Measurements from ENCODE around the gene EBF3.

EBF3 gene

DNA sequence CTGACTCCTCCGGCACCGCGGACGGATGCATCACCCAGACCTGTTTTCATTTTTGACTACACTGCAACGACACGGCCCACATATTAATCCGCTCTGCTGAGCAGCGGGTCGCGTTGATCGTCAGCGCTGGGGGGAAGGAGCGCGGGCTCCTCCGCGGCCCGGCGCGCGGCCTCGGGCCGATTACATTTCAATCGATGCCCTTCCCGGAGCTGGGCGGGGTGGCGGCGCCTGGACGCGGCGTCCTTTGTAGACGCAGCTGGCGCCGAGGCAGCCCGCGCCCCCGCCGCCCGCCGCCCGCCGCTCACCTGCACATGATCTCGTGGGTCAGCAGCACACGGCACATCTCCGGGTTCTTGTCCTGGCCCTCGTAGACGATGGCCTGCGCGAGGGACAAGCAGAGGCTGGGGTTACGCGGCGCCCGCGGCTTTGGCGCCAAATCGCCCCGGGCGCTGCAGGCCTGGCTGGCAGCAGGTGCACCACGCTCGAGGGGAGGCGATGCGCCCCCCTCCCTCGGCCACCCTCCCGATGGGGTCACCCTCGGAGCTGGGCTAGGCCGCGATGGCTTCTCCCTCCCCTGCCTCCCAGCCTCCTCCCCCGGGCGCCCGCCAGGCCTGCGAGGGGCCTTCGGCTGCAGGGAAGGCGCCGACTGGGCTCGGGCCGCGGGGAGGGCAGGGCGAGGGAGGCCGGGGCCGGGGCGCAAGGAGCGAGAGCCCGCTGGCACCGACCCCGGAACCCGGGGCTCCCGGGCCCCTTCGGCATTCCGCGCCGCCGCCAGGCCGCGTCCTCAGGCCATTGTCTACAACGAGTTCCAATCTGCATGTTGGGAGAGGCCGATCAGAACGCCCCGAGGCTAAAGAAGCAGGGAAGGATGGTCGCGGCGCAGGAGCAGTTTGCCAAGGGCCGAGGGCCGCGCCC, 5.2 kb downstream of the EBF3 start:
- DNase-seq (ENCODE audit: low spot score): no peak

DNA sequence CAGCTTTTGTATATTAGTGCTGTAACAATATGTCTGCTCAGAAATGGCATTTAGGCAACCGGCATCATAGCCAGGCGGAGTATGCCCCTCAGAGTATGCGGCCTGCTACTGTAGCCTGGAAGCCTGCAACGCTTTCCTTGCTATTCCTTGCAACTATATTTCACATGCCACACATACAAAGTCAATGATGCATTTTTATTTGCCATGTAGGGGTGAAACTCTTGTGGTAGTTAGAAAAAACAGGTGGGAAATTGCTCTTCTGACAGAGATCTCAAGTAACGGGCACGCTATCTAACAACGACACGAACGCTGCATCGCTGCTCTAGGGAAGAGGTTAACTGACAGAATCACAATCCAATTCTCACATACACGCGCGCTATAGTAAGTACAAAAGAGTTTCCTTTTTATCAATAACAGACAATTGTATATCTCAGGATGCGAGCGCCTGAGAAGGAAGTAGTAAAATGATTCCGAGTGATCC, 5.9 kb downstream of the EBF3 start:
- no peak for DNase-seq (ENCODE audit: low spot score)

DNA sequence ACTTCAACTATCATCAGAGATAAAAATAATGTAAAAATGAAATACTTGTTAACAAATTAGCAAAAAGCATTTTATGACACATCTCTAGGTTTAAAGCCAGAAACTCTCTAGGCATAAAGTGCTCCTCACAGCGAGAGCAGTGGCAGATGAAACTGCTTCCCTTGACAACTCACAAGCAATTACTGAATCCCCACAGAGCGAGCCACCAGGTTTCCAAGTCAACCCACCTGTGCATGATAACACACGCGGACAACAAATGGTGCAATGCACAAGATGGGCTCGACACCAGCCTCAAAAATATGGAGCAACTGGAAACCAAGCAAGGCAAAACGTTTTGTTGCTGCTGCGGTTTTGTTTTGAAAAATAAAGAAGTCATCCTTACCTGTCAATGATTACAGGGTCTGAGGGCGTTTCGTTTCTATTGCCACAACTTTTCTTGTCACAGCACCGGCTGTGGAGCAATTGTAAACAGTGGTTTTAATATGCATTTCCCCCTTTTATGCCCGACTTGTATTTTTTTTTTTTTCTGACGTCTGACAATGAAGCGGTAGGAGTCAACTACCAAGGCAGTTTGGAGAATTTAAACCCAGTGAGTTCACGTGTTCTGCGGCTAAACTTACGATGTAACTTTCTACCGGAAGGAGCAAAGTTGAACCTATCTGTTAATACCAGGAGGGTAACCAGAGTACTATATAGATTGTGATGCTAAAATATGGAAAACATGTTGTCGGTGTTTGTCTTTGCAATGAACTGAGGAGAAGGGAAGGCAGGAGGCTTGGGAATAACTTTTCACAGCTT, 7.0 kb downstream of the EBF3 start:
- DNase-seq (ENCODE audit: low spot score): no peak

DNA sequence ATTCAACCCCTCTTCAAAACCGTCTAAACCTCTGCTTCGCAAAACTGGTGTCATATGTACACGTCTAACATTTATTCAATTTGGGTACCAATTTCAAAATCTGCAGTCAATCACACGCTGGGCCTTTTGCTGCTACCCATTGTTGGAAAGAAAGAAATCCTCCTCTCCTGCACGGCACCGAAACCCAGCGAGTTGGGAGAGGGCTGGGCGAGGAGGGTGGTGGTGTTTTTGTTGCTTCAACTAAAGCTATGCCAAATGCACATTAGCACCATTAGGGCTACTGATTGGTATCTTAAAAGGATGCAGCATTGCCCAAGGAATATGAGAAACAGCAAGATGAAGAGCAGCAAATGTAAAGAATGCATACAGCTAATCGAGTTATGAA, 7.8 kb downstream of the EBF3 start:
- no peak for DNase-seq (ENCODE audit: low spot score)

DNA sequence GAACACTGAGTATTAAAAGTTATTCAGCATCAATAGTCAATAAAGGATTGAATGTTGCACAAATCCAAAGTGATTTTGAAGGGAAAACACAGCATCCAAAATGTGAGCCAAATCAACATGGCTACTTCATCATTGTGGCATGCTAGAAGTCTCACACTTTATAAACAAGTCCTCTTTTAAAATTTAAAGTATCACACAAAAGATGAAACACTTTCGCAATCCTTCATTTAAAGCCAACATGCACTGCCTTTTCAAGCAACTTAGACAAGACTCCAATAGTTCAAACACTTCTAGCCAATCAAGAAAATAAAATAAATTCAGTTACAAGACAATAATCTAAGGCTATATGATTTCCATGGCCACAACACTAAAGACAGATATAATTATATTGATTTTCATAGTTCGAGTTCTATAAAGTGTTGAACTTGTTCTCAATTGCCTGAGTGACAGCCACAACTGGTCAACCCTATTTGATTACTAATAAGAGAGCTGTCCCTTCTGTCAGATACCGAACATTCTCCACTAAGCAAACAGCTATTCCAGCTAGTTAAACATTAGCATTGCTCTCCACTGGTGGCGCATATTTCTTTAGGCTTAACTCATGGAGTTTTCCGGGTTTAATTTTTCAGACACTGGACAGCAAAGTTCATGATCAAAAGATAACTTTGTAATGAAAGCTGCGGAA, 8.3 kb downstream of the EBF3 start:
- no peak for DNase-seq (ENCODE audit: low spot score)

DNA sequence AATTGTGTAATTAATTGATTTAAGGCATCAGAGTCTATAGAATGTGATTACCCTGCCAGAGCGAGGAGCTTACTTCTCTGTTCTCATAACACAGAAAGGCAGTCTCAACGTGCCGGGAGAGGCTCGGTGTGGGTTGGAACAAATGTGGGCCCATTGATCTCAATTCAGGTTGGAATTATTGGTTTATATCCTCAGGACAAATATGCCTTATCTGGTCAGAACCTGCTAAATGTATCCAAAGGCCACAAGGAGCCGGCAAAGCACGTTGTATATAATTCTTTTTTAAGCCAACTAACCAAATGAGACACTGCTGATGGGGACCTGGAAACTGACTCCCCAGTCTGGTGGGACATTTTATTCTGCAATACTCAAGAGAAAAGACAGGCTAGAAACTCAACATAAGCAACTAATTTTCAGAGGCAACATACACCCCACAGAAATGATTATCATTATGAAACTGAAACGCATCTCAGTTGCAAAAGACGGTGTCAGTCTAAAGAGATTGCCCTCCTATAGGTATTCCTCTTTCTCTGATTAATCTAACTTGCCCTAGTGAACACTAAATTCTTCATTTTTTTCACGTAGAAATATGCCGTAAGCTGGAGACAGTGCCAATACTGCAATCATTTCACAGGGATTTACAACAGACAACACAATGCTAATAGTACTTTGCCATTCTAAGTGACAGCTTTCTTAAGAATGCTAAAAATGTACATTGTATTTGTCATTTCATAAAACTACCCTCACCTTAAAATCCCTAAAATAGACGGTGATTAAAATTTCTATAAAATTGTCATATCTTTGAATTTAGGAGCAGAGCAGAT, 9.4 kb downstream of the EBF3 start:
- no peak for DNase-seq (ENCODE audit: low spot score)

DNA sequence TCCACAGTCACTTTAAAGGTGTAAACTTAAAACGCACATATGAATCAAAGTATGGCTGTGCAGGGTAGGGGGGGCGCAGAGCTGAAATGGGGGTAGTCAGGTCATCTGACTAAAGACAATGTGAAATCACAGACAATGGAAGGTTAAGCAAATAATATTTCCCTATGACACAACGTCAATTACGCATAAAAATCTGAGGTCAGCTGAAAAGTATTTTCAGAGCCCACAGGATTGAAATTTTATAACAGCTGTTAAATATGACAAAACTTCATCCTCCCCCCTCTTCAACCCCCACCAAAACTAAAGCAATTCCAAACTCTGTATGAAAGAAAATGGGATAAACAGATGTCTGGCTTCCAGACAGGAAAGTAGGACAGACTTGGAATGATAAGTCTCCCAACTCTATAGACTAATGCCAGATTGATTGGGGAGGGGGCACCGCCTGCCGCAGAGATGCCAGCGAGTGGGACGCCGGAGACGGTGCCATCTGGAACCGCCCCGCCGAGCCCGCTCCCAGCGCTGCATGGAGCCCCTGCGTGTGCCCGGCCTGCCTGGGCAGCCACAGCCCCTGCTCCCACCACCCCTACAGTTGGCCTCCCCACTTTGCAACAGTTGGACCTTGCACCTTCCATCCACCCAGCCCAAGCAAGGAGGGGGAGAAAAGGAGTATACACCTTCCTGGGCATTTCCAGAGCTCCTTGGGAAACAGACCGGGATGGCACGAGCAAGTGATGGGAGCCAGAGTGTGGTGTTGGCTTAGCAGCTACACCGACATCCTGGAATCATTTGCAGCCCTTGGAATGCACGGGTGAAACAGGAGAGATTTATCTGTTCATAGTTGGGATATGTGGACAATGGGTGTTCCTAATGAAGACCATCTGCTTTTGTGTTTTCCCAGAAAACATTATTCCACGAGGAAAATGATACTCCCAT, 10.7 kb downstream of the EBF3 start:
- no peak for DNase-seq (ENCODE audit: low spot score)

DNA sequence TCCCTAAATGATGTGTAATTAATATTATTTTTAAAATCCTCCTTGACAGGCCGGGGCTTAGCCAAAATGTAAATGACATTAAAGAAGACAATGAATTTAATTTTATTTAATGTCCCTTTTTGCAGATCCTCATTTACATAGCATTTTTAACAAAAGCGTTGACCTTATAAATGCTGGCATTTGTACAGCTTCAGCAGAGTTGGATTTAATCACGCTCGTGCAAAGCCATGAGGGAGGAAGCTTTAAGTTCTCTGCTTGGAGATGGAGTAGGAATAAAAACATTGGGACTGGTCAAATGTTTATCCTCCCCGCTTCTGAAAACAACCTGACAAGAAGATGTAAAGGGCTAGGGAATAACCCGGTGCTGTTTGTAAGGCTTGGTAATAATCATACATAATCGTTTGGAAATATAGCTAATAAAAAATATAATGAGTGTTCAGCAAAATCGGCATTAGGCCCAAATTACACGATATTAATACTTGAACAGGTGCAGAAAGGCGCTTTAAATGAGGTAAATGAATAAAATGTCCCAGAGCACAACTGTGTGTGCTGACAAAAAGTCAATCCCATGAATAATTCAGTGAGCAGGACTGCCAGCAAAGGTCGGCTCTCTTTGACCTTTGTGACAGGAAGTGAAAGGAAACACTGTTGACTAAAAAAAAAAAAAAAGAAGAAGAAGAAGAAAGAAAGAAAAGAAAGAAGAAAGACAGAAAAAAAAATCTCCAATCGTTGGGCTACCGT, 11.5 kb downstream of the EBF3 start:
- DNase-seq (ENCODE audit: low spot score): no peak

DNA sequence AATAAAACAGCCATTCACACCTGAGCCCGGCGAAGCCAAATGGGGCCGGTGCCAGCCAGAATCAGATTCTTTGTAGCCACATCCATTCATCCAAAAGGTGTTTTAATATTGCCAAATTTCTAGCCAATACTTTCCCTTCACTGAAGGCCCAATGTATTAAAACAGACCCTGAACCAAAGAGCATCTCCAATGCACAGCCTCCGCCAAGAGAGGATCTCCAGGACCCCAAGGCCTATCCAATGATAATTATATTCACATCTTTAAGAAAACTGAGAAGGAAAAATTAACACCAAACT, 12.2 kb downstream of the EBF3 start:
- no peak for DNase-seq (ENCODE audit: low spot score)

DNA sequence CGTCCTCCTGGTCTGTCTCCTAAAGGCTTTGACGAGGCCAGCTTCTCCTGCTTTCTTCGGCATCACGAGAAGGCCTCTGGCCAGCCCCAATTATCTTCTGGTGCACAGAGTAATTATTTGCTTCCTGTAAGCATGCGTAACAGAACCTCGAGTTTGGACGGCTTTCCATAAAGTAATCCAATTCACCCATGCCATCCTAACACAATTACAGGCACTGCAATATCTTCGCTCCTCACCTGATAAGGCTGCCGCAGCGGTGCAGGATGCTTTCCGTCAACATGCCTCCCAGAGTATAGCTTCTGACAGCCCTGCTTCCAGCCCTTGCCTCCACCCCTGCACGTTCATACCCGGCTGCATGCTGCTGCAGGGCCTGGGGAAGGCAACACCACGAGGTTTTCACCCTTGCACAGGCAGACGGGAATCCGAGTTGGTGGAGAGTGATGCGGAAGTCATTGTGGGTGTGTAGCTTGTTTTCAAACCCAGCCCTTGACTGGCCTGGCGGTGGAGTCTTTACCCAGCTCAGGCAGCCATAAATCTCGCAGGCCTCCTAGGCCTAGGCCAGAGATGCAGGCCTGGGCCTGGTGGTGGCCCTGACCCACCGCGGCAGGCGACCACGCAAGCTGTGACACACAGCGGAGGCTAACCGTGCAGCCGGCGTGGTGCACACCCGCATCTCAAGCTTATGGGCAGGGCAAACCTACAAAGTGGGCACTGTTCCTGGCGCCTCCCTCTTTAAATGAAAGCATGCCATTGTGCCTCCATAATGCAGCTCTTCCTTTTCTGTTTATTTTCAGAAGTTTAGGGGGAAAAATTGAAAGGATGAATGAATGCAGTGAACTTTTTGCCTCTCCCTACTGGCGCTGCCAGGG, 12.7 kb downstream of the EBF3 start:
- DNase-seq (ENCODE audit: low spot score): no peak

DNA sequence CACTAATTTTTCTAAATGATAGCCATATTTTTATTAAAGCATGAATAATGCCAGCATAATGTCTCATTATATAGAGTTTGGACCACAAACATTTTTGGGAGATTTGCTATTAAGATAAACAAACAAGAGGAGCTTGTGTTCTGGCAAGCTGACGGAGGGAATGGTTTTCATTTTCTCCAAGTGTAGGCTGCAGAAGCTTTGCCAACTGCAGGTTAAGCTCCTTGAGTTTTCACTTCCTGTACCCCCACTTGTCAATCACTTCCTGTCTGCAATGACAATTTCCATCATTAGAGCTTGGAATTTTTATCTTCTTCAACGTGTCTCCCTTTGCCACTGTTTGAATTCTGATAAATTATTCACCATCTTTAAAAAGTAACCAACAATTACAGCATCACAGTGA, 13.4 kb downstream of the EBF3 start:
- no peak for DNase-seq (ENCODE audit: low spot score)

DNA sequence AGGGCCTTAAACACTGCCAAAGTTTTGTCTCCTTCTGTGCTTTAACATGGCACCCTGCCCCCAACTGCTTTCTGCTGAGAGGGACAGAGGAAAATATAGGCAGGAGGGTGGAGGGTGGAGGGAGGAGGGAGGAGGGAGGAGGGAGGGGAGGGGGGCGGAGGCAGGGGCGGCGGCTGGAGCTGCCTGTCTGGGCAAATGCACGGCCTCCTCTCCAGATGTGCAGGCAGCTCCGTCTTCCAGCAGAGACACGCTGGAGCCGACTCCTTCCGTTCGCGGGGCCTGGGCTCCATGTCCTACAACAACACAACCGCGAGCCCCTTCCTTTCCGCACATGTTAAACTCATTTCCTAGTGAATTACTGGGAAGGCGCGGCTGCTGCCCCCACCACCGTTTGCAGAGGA, 14.2 kb downstream of the EBF3 start:
- no peak for DNase-seq (ENCODE audit: low spot score)

DNA sequence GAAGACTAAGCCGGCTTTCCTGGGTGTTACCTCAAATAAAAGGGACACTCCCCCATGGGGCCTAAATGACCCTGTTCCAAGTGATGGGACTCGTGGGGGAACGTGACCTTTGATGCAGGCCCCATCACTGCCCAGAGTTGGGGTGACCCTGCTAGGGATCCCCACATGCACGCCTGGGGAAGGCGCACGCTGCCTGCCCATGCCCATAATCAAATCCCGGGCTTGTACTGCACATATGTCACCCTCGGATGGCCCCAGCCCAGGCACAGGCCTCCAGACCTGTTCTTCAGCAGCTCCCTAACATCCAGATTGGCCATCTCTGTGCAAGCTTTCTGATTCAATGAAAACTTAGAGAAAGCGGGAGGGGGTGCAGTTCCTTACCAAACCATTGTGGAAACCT, 14.7 kb downstream of the EBF3 start:
- no peak for DNase-seq (ENCODE audit: low spot score)

DNA sequence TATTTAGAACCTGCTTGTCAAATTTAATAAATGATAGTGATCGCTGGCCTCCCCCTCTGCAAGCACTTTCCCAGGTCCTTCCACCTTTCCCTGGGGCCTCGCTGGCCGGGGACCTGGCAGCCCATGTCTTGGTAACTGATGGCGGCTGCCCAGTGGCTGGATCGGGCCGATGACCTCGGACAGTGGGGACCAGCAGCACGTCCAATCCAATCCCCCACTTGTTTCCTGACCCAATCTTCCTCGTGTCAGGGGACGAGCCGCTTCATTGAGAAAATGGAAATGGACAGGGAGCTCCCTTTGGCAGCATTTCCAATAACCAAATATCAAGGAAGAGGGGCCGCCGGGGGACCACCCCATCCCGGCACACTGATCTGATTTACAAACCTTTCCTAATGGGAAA, 17.2 kb downstream of the EBF3 start:
- no peak for DNase-seq (ENCODE audit: low spot score)

DNA sequence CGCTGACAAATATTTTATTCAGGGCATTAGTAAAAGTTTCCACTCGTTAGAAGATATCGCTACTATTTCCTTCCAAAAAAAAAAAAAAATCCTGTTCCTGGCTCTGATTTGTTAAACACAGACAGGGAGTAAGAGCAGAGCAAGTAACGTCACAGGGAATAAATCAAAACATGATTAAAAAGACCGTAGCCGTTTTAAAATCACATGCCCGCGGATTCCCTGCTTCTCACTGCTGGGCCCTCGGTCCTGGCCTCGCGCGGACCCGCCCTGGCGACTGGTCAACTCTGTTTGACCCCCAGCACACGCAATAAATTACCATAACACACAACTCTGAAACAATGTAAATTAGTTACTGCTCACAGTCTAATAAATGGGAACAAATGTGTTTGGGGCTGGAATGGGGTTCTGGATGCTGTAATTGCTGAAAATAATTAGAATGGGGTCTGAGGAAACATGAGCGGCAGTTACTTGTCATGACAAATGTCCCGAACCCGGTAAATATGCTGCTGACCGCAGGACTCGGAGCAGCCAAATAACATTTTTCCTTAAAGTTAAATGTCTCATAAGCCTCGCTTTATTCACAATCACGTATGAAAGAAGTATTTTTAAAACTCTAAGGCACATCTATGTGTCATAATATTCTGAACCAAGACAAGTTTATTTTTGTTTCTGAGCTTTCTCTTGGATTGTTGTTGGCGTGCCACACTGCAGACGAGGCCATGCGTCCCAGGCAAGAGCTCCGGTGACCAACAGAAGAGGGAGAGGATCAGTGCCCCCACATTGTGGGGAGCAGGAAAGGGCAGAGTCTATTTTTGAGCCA, 17.9 kb downstream of the EBF3 start:
- DNase-seq (ENCODE audit: low spot score): no peak

DNA sequence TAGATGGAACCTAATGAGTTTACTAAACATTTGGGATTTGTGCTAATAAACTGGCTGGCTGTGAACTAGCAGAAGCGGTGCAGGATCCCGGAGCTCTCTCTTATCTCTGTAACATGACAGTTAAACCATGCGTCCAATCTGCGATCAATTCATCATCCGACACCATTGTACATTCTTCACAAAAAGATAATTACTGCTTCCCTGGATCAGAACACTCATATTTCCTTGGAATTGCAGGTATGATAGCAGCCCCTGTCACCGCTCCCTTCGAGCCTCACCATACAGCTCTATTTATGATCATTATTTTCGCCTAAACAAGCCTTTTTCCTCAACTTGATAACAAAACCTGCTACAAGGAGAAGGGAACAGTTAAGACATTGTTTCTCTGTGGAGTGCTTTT, 18.5 kb downstream of the EBF3 start:
- no peak for DNase-seq (ENCODE audit: low spot score)

DNA sequence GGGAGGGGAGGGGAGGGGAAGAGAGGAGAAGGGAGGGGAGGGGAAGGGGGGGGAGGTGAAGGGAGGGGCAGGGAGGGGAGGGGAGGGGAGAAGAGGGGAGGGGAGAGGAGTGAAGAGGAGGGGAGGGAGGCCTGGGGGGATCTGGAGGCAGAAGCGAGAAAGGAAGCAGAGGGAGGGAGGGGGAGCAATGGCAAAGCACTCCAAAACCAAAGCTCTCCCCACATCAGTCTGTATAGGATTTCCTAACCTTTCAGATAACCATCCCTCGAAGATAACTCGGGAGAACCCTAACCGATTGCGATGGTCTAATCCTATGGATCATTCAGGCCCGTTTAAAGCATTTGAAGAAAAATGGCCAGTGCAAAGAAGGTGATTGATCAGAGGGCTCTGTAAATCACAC, 19.0 kb downstream of the EBF3 start:
- no peak for DNase-seq (ENCODE audit: low spot score)

DNA sequence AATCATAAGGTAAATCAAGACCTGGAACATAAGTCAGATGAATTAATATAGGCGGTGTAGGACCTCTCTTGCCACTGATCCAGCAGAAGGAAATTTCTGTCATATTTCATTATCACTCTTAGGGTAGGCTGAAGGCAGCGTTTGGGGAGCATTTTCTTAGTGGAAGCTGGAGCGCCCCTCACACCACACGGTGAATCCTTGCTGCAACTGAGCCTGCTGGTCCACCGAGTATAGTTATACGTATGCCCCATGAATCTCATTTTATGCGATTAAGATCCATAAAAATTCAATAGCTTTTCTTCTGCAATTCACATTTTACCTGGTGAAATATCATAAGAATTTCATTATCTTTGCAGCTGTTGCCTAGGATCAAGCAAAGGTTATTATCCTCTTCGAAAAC, 19.6 kb downstream of the EBF3 start:
- no peak for DNase-seq (ENCODE audit: low spot score)

All from pons (tissue), 1 donor.